Chondrocyte (in vitro differentiated cells): Measurements from ENCODE around the gene FOXP1. TPM values are rescaled to one million over a fixed set of nuclear protein-coding genes. Genes with fewer than 3 reads are reported as not detected.

ENCODE experiments used
- DNase-seq: peaks from one replicate; pipeline ENCODE4 v3.0.0; 2021; ENCODE audit warnings: mixed read lengths, low spot score
- H3K27ac Mint-ChIP-seq: one replicate; pipeline ENCODE4 v1.8.0; 2021; ENCODE audit warnings: mild to moderate bottlenecking, moderate library complexity, mixed read lengths; ENCODE audit not compliant: unreplicated experiment
- H3K27me3 Mint-ChIP-seq: 2 replicates; pipeline ENCODE4 v1.8.0; 2021; ENCODE audit warnings: low read depth, mixed read lengths
- H3K36me3 Mint-ChIP-seq: 2 replicates; pipeline ENCODE4 v1.8.0; 2021; ENCODE audit warnings: low read depth, mixed read lengths
- H3K4me1 Mint-ChIP-seq: 2 replicates; pipeline ENCODE4 v1.8.0; 2021; ENCODE audit warnings: low read depth, mild to moderate bottlenecking, mixed read lengths
- H3K4me3 Mint-ChIP-seq: one replicate; pipeline ENCODE4 v1.8.0; 2021; ENCODE audit warnings: mild to moderate bottlenecking, moderate library complexity, mixed read lengths; ENCODE audit not compliant: unreplicated experiment
- H3K9me3 Mint-ChIP-seq: 2 replicates; pipeline ENCODE4 v1.8.0; 2021; ENCODE audit warnings: low read depth, mixed read lengths
- total RNA-seq: library from RNA; stranded (reverse); gene quantifications from 3 replicates; pipeline ENCODE4 v1.2.1, GENCODE V29; 2021
- TF ChIP-seq, protein P1 (sequence below): fragments of 200-600 bp; sonication (generic); IDR thresholded peaks from 2 replicates; pipeline ENCODE4 v1.5.0; 2021; ENCODE audit warnings: antibody characterized with exemption, mild to moderate bottlenecking, moderate library complexity

The FOXP1 gene
- total RNA-seq, 1 donor from 2014 or later = 206 TPM

GRCh38 chr3:71409352-71409751, 174.2 kb downstream of the FOXP1 start:
- H3K4me3 Mint-ChIP-seq = no peak overlapping the region
- no peak overlapping the region for H3K27ac Mint-ChIP-seq
- H3K27me3 Mint-ChIP-seq = no peaks in the 10 kb centered on the region
- DNase-seq = no peak
- TF ChIP-seq, protein P1, sequence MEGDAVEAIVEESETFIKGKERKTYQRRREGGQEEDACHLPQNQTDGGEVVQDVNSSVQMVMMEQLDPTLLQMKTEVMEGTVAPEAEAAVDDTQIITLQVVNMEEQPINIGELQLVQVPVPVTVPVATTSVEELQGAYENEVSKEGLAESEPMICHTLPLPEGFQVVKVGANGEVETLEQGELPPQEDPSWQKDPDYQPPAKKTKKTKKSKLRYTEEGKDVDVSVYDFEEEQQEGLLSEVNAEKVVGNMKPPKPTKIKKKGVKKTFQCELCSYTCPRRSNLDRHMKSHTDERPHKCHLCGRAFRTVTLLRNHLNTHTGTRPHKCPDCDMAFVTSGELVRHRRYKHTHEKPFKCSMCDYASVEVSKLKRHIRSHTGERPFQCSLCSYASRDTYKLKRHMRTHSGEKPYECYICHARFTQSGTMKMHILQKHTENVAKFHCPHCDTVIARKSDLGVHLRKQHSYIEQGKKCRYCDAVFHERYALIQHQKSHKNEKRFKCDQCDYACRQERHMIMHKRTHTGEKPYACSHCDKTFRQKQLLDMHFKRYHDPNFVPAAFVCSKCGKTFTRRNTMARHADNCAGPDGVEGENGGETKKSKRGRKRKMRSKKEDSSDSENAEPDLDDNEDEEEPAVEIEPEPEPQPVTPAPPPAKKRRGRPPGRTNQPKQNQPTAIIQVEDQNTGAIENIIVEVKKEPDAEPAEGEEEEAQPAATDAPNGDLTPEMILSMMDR = no peak
- peaks cover 2% of the 10 kb centered on the region for H3K36me3 Mint-ChIP-seq
- peaks cover 59% of the 10 kb centered on the region for H3K4me1 Mint-ChIP-seq
- H3K9me3 Mint-ChIP-seq = no peaks in the 10 kb centered on the region

GRCh38 chr3:71408903-71409302, 174.6 kb downstream of the FOXP1 start:
- H3K27me3 Mint-ChIP-seq = no peaks in the 10 kb centered on the region
- no peak overlapping the region for H3K27ac Mint-ChIP-seq
- no peaks in the 10 kb centered on the region for H3K9me3 Mint-ChIP-seq
- no peak for DNase-seq
- no peak overlapping the region for H3K4me3 Mint-ChIP-seq
- peaks cover 55% of the 10 kb centered on the region for H3K4me1 Mint-ChIP-seq
- TF ChIP-seq, protein P1 = no peak
- peaks cover 2% of the 10 kb centered on the region for H3K36me3 Mint-ChIP-seq

GRCh38 chr3:71407823-71408222, 175.7 kb downstream of the FOXP1 start:
- TF ChIP-seq, protein P1 = no peak
- Mint-ChIP-seq H3K36me3 (peaks cover 4% of the 10 kb centered on the region), H3K27me3 (no peaks in the 10 kb centered on the region), H3K4me1 (peaks cover 55% of the 10 kb centered on the region), H3K27ac (peak overlapping the region; percentile 65), H3K9me3 (no peaks in the 10 kb centered on the region), H3K4me3 (no peak overlapping the region)
- no peak for DNase-seq

DNA sequence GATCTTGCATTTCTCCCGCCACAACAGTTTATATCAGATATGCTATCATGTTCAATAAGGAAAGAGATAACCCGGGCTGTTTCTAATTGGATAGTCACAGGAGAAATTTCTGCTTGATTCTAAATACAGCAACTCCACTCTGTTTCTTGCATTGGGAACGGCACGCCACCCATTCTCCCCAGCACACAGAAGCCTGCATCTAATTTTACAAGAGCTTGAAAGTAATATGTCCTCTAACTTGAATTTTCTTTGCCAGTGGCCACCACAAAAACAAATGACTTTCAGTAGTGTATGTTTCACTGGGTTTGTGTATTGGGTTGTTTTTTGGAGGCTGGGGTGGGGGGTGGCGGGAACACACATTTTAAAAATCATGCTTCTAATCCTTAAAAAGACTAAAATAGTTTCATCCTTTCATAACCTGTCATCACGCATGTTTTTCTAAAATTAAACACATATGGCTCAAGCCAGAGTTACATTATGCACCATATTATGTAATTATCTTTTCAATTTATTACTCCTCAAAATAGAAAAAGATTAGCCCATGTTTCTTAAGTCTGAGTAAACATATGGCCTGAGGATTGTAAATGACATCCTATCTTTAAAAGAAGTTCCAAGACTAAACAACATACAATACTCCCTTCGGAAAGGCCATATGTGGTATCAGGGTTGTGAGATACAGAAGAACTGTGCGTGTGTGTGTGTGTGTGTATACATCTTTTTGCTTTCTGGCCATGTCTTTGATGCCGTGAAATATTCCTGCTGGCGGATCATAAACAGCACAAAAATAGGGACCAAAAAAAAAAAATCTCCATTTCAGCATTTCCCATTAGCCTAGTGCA, 176.3 kb downstream of the FOXP1 start:
- Mint-ChIP-seq H3K27me3 (no peaks in the 10 kb centered on the region), H3K9me3 (no peaks in the 10 kb centered on the region), H3K4me1 (peaks cover 53% of the 10 kb centered on the region), H3K36me3 (peaks cover 4% of the 10 kb centered on the region), H3K27ac (no peak overlapping the region), H3K4me3 (no peak overlapping the region)
- no peak for DNase-seq
- TF ChIP-seq, protein P1 = no peak

DNA sequence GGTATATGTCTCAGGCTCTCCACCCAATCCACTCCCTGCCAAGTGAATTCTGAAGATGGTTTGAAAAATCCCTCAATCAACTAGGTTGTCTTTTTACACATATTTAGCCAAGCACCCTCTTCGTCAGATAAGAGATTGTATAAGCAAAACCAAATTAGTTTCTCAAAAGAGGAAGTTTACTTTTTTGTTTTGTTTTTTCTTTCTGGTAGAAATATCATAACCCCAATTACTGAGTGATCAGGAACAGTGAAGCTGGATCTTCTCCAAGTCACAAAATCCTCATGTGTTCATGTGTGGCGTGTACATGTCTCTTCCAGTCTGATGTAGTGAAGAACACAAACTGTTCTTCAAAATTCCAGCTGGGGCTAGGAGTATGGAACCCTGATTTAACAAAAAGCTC, 180.6 kb downstream of the FOXP1 start:
- no peaks in the 10 kb centered on the region for H3K27me3 Mint-ChIP-seq
- TF ChIP-seq, protein P1 = no peak
- H3K4me3 Mint-ChIP-seq = no peak overlapping the region
- H3K9me3 Mint-ChIP-seq = no peaks in the 10 kb centered on the region
- H3K36me3 Mint-ChIP-seq = peaks cover 4% of the 10 kb centered on the region
- H3K27ac Mint-ChIP-seq = no peak overlapping the region
- H3K4me1 Mint-ChIP-seq = peaks cover 63% of the 10 kb centered on the region
- no peak for DNase-seq
